ENCODE data around the gene VDR. TPM values are rescaled to one million over a fixed set of nuclear protein-coding genes. Genes with fewer than 3 reads are reported as not detected.

VDR gene
- polyA plus RNA-seq, 1 donor from 2014 or later = not detected

DNA sequence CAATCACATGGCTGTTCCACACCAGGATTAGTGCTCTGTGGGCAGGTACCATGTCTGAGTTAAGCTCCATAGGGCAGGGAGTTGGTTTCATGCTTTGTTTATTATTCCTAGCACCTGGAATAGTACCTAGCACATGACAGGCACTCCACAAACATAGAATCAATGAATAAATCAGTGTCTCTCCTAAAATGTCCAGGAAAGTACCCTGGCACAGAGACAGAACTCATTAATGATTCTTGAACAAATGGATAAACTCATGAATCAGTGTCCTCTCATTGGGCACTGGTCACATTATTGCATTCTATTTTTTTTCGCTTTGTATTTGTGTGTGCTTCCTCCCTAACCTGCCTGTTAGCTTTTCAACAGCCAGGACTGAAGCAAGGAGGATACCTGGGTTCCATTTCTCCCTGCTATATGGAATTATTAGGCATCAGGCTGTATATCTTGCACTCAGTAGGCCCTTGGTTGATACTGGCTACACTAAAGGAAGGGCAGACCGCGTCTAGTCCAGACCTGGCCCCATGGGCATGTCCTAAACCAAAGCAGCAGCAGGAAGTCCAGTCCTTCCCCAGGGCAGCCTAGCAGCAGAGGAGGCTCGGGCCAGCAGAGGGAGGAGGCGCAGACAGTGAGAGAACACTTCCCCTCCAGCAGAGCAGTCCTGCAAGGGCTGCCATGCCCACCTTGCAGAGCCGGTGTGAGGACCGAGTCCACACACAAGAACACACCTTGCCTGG lies 103.5 kb downstream of the VDR start:
- peaks cover 3% of the 10 kb centered on the region for H3K79me2 ChIP-seq (replicated peaks; ENCODE audit: insufficient read depth, low read length)
- H3K9ac ChIP-seq (ENCODE audit: low read length) = no peak overlapping the region

GRCh38 chr12:47800582-47800981 lies 104.2 kb downstream of the VDR start:
- Histone ChIP-seq H3K4me3 (ENCODE audit: low read length) (no peak overlapping the region), H3K9me2 (ENCODE audit: insufficient read depth, low read length) (no peaks in the 10 kb centered on the region), H3K27ac (ENCODE audit: low read length) (no peak overlapping the region), H3K79me2 (replicated peaks; ENCODE audit: insufficient read depth, low read length) (no peaks in the 10 kb centered on the region), H3K9ac (ENCODE audit: low read length) (no peak overlapping the region), H3K36me3 (ENCODE audit: insufficient read depth, low read length) (no peaks in the 10 kb centered on the region), H3F3A (ENCODE audit: insufficient read depth, low read length, poor library complexity, severe bottlenecking) (no peaks in the 10 kb centered on the region), H4K20me1 (ENCODE audit: insufficient read depth) (no peaks in the 10 kb centered on the region), H3K27me3 (ENCODE audit: insufficient read depth, low read depth, low read length) (no peaks in the 10 kb centered on the region), H3K4me2 (ENCODE audit: low read length) (no peak overlapping the region), H3K9me3 (ENCODE audit: low read length) (no peaks in the 10 kb centered on the region), H2AFZ (ENCODE audit: low read depth, low read length) (no peak overlapping the region)
- TF ChIP-seq SMC3 (conservative IDR thresholded peaks at IDR 0.05; ENCODE audit: poor library complexity) (no peak), EP300 (conservative IDR thresholded peaks at IDR 0.05; ENCODE audit: poor library complexity, severe bottlenecking) (no peak), CTCF (IDR thresholded peaks at IDR 0.05; ENCODE audit: poor library complexity, severe bottlenecking) (no peak), REST (IDR thresholded peaks at IDR 0.05; ENCODE audit: borderline replicate concordance) (no peak), MXI1 (conservative IDR thresholded peaks at IDR 0.05; ENCODE audit: poor library complexity, severe bottlenecking) (no peak)

More for the DNA sequence above, 103.5 kb downstream of the VDR start:
- H3K4me2 ChIP-seq (ENCODE audit: low read length) = no peak overlapping the region
- H4K20me1 ChIP-seq (ENCODE audit: insufficient read depth) = no peaks in the 10 kb centered on the region
- no peak overlapping the region for H3K4me3 ChIP-seq (ENCODE audit: low read length)
- no peak for TF ChIP-seq EP300 (conservative IDR thresholded peaks at IDR 0.05; ENCODE audit: poor library complexity, severe bottlenecking)
- no peak for TF ChIP-seq SMC3 (conservative IDR thresholded peaks at IDR 0.05; ENCODE audit: poor library complexity)
- no peak for TF ChIP-seq REST (IDR thresholded peaks at IDR 0.05; ENCODE audit: borderline replicate concordance)
- TF ChIP-seq TAF1 (IDR thresholded peaks at IDR 0.05; ENCODE audit: low read depth) = no peak
- TF ChIP-seq CTCF (IDR thresholded peaks at IDR 0.05; ENCODE audit: poor library complexity, severe bottlenecking) = no peak
- no peak for TF ChIP-seq MXI1 (conservative IDR thresholded peaks at IDR 0.05; ENCODE audit: poor library complexity, severe bottlenecking)
- no peak for TF ChIP-seq EZH2 (IDR thresholded peaks at IDR 0.05; ENCODE audit: borderline replicate concordance, insufficient read depth, low read length, poor library complexity, severe bottlenecking)
- no peak for TF ChIP-seq POLR2AphosphoS5 (IDR thresholded peaks at IDR 0.05)
- TF ChIP-seq RAD21 (conservative IDR thresholded peaks at IDR 0.05) = no peak
- no peaks in the 10 kb centered on the region for H3K36me3 ChIP-seq (ENCODE audit: insufficient read depth, low read length)
- H3K9me3 ChIP-seq (ENCODE audit: low read length) = no peaks in the 10 kb centered on the region
- H3K27ac ChIP-seq (ENCODE audit: low read length) = no peak overlapping the region
- no peaks in the 10 kb centered on the region for H3F3A ChIP-seq (ENCODE audit: insufficient read depth, low read length, poor library complexity, severe bottlenecking)
- H2AFZ ChIP-seq (ENCODE audit: low read depth, low read length) = no peak overlapping the region
- no peaks in the 10 kb centered on the region for H3K27me3 ChIP-seq (ENCODE audit: insufficient read depth, low read depth, low read length)
- no peaks in the 10 kb centered on the region for H3K9me2 ChIP-seq (ENCODE audit: insufficient read depth, low read length)
